Transverse colon (tissue), 4 donors: ENCODE measurements around the gene GPC1. TPM values are rescaled to one million over a fixed set of nuclear protein-coding genes. Genes with fewer than 3 reads are reported as not detected.

Source experiments
- DNase-seq: peaks from one replicate; pipeline ENCODE4 v3.0.0-alpha.2; 2019
- H3K27ac ChIP-seq, 4 donors: fragments of 200-600 bp; sonication (generic); 2 replicates each; pipeline ENCODE4 v1.5.1; 2016 to 2018; ENCODE audit warnings: inconsistent platforms in 4 of 4
- H3K27me3 ChIP-seq: fragments of 200-600 bp; sonication (generic); 2 replicates; pipeline ENCODE4 v1.5.1; 2017; ENCODE audit warnings: inconsistent platforms
- H3K36me3 ChIP-seq, 4 donors: fragments of 200-600 bp; sonication (generic); 2 replicates each; pipeline ENCODE4 v1.5.1; 2017 to 2019; ENCODE audit warnings: inconsistent platforms in 4 of 4
- H3K4me1 ChIP-seq, 4 donors: fragments of 200-600 bp; sonication (generic); 2 replicates each; pipeline ENCODE4 v1.5.1; 2017 to 2020; ENCODE audit warnings: inconsistent platforms in 4 of 4
- H3K4me3 ChIP-seq, 4 donors: fragments of 200-600 bp; sonication (generic); 1 replicate in 1 of 4; 2 replicates in 3 of 4; pipeline versions ENCODE4 v1.5.1 to v1.6.1; 2017 to 2019; ENCODE audit warnings: inconsistent platforms in 4 of 4
- H3K9me3 ChIP-seq, 2 donors: fragments of 200-600 bp; sonication (generic); 2 replicates each; pipeline ENCODE4 v1.5.1; 2017 to 2019; ENCODE audit warnings: inconsistent platforms in 2 of 2
- CTCF ChIP-seq, 5 experiments: fragments of 200-600 bp in 3 of 5; fragments of 450-650 bp in 2 of 5; sonication (generic) in 3 of 5; IDR thresholded peaks; 1 replicate in 2 of 5; 2 replicates in 3 of 5; pipeline ENCODE4 v1.5.1; 2016 to 2017; ENCODE audit warnings: antibody characterized with exemption in 5 of 5, inconsistent platforms in 3 of 5, mild to moderate bottlenecking in 2 of 5, moderate library complexity in 1 of 5
- EP300 ChIP-seq: sonication (generic); formaldehyde crosslinking; IDR thresholded peaks from one replicate; pipeline ENCODE4 v1.6.1; 2017; ENCODE audit warnings: antibody characterized with exemption, low read depth
- POLR2A ChIP-seq: fragments of 450-650 bp; IDR thresholded peaks from one replicate; pipeline ENCODE4 v1.6.1; 2016; ENCODE audit warnings: antibody characterized with exemption, mild to moderate bottlenecking, moderate library complexity
- POLR2AphosphoS5 ChIP-seq, 3 donors: sonication (generic); formaldehyde crosslinking; IDR thresholded peaks; one replicate each; pipeline ENCODE4 v1.6.1; 2016; ENCODE audit warnings: antibody characterized with exemption in 3 of 3
- WGBS, 2 donors: methylation state at CpG; one replicate each; pipeline ENCODE4 v1.1.5; 2018; ENCODE audit warnings: low coverage in 1 of 2; 5-methylcytosine and 5-hydroxymethylcytosine counted together
- in situ Hi-C, 4 donors: fragments of 200-750 bp; cut with MboI; loops; one replicate each; pipeline versions ENCODE4 v1.15.0 to v1.15.1; 2017; ENCODE audit warnings: low sequenced_read_pairs in 3 of 4, low pct_ligation_motif_present in 1 of 4, low pct_unique_long_range_greater_than_20kb in 1 of 4
- intact Hi-C: fragments of 100-400 bp; cut with DNase I; formaldehyde crosslinking; loops from one replicate; pipeline ENCODE4 v1.15.1; 2023; ENCODE audit warnings: low total_unique reads
- total RNA-seq, 4 donors: library from RNA; depleted of rRNA; stranded (reverse); fragments of >200 nt; gene quantifications; one replicate each; pipeline ENCODE4 v1.1.0, GENCODE V29; 2016

Gene GPC1
- total RNA-seq, 4 donors from 2014 or later: 10.4 to 31.8 (median 18.0) TPM

- intact Hi-C loops: no loop called here
- in situ Hi-C loops: loop anchor here in 2 of 4 donors (25.0 kb wide), 1 partner anchor 200 kb away; no protein-coding TSS in a partner anchor
These were observed 76.6 kb downstream of the GPC1 start for GRCh38 chr2:240512109-240512485.

GRCh38 chr2:240512666-240513535 is 77.4 kb downstream of the GPC1 start:
- Histone ChIP-seq H3K4me3 (no peak overlapping the region), H3K27ac (no peak overlapping the region), H3K4me1 (peaks cover 0 to 5% (median 0%) of the 10 kb centered on the region in 4 donors), H3K9me3 (no peaks in the 10 kb centered on the region), H3K27me3 (no peaks in the 10 kb centered on the region), H3K36me3 (no peaks in the 10 kb centered on the region)
- WGBS, 2 donors: 96% methylated on average over 21 of the region's 21 CpGs; no CpG with 5 or more reads in 1 of the 2 donors
- in situ Hi-C loops (loop anchor here in 2 of 4 donors (25.0 kb wide), 1 partner anchor 199 kb away; no protein-coding TSS in a partner anchor), intact Hi-C loops (no loop called here)
- TF ChIP-seq CTCF (IDR thresholded peaks at IDR 0.05) (no peak), EP300 (no peak)
- DNase-seq: no peak

More at GRCh38 chr2:240512109-240512485, 76.6 kb downstream of the GPC1 start:
- no peak overlapping the region for H3K27ac ChIP-seq
- no peak overlapping the region for H3K4me3 ChIP-seq
- no peak for DNase-seq
- H3K27me3 ChIP-seq: no peaks in the 10 kb centered on the region
- H3K4me1 ChIP-seq: peaks cover 0 to 5% (median 0%) of the 10 kb centered on the region in 4 donors
- no peaks in the 10 kb centered on the region for H3K36me3 ChIP-seq
- H3K9me3 ChIP-seq: no peaks in the 10 kb centered on the region
- no peak for TF ChIP-seq CTCF (IDR thresholded peaks at IDR 0.05)
- no peak for TF ChIP-seq POLR2AphosphoS5 (IDR thresholded peaks at IDR 0.05)
- no peak for TF ChIP-seq EP300
- TF ChIP-seq POLR2A: no peak
- 98% methylated on average over 7 of the region's 11 CpGs; no CpG with 5 or more reads in 1 of the 2 donors for WGBS, 2 donors

DNA sequence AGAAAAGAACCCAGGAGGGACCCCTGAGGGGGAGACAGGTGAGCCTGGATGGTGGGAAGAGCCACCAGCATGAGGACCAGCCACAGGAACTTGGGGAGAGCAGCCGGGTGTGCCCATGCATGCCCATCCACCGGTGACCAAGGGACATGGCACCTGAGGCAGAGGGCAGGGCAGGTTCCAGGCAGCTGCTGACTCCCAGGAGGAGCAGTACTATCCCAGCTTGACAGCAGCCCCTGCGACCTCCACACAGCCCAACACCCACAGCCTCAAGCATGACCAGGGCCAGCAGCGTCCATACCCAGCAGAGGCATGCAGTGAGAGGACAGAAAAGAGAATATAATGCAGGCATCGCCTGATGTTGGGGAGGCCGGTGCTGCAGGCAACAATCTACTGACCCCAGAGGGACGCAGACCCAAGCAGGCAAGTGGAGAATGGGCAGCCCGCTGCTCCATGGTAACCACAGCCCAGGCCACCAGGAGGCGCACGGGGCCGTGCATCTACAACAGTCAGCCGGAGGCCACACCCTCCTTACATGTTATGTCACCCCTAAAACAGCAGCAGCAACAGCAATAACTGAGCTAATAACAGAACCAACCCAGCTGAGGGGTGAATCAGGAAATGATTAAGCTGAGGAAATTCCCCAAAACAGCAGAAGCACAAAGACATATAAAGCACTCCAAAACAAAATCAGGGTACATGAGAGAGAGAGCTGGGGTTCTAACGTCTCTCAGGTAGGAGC is 78.3 kb downstream of the GPC1 start:
- DNase-seq: peak; percentile 82
- intact Hi-C loops (no loop called here), in situ Hi-C loops (loop anchor here in 2 of 4 donors (25.0 kb wide), 1 partner anchor 199 kb away; no protein-coding TSS in a partner anchor)
- H3K4me3 ChIP-seq: no peak overlapping the region
- no peaks in the 10 kb centered on the region for H3K27me3 ChIP-seq
- H3K27ac ChIP-seq: no peak overlapping the region
- no peaks in the 10 kb centered on the region for H3K36me3 ChIP-seq
- no peaks in the 10 kb centered on the region for H3K9me3 ChIP-seq
- WGBS, 2 donors: 22 to 46% methylated on average over 8 to 11 of the region's 13 CpGs
- TF ChIP-seq EP300 (no peak), POLR2A (no peak), POLR2AphosphoS5 (IDR thresholded peaks at IDR 0.05) (no peak), CTCF (IDR thresholded peaks at IDR 0.05) (peak; percentile 80 to 86 (median 84))
- H3K4me1 ChIP-seq: peaks cover 0 to 5% (median 0%) of the 10 kb centered on the region in 4 donors

- TF ChIP-seq EP300: no peak
- no peak for TF ChIP-seq CTCF (IDR thresholded peaks at IDR 0.05)
- no peak for TF ChIP-seq POLR2A
- TF ChIP-seq POLR2AphosphoS5 (IDR thresholded peaks at IDR 0.05): no peak
- no peaks in the 10 kb centered on the region for H3K9me3 ChIP-seq
- intact Hi-C loops: no loop called here
These were observed 79.2 kb downstream of the GPC1 start for GRCh38 chr2:240514631-240515030.

More at GRCh38 chr2:240514631-240515030, 79.2 kb downstream of the GPC1 start:
- no peak for DNase-seq
- Histone ChIP-seq H3K4me1 (peaks cover 0 to 5% (median 0%) of the 10 kb centered on the region in 4 donors), H3K27me3 (no peaks in the 10 kb centered on the region), H3K4me3 (no peak overlapping the region), H3K36me3 (no peaks in the 10 kb centered on the region), H3K27ac (no peak overlapping the region)
- 95% methylated on average over 2 of the region's 2 CpGs; no CpG with 5 or more reads in 1 of the 2 donors for WGBS, 2 donors
- in situ Hi-C loops: loop anchor here in 2 of 4 donors (25.0 kb wide), 1 partner anchor 198 kb away; no protein-coding TSS in a partner anchor
